Vagina (tissue), 2 donors: ENCODE results near the gene CNFN.

Experiments
- POLR2A ChIP-seq, 2 donors: fragments of 450-650 bp; IDR thresholded peaks; one replicate each; pipeline ENCODE4 v1.6.1; 2017; ENCODE audit warnings: antibody characterized with exemption in 2 of 2, mild to moderate bottlenecking in 2 of 2, moderate library complexity in 2 of 2
- POLR2AphosphoS5 ChIP-seq, 2 donors: sonication (generic); formaldehyde crosslinking; IDR thresholded peaks; one replicate each; pipeline ENCODE4 v1.9.0; 2017; ENCODE audit warnings: antibody characterized with exemption in 2 of 2, mild to moderate bottlenecking in 2 of 2, low read depth in 1 of 2; ENCODE audit not compliant: insufficient read depth in 1 of 2
- TF ChIP-seq, protein P1 (sequence below), 3 experiments: fragments of 450-650 bp in 2 of 3; fragments of 200-600 bp in 1 of 3; sonication (generic) in 1 of 3; IDR thresholded peaks; one replicate each; pipeline ENCODE4 v1.5.1; 2017 to 2019; ENCODE audit warnings: antibody characterized with exemption in 3 of 3, mild to moderate bottlenecking in 2 of 3, moderate library complexity in 2 of 3

DNA sequence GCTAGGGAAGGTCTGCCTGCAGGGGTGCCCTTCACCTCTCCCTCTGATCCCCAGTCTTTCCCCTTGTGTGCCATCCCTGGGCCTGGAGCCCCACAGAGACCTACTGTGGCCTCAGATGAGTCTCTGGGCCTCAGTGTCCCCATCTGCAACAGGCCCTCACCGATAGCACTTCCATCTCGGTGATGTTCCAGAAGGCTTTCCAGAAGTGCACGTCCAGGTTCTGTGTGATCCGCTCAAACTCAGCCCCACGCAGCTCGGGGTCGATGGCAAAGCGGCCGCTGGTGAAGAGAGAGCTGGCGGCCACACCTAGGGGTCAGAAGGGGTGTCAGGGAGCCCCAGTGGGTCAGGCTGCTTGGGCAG lies 17.7 kb upstream of the CNFN start:
- TF ChIP-seq, protein P1, sequence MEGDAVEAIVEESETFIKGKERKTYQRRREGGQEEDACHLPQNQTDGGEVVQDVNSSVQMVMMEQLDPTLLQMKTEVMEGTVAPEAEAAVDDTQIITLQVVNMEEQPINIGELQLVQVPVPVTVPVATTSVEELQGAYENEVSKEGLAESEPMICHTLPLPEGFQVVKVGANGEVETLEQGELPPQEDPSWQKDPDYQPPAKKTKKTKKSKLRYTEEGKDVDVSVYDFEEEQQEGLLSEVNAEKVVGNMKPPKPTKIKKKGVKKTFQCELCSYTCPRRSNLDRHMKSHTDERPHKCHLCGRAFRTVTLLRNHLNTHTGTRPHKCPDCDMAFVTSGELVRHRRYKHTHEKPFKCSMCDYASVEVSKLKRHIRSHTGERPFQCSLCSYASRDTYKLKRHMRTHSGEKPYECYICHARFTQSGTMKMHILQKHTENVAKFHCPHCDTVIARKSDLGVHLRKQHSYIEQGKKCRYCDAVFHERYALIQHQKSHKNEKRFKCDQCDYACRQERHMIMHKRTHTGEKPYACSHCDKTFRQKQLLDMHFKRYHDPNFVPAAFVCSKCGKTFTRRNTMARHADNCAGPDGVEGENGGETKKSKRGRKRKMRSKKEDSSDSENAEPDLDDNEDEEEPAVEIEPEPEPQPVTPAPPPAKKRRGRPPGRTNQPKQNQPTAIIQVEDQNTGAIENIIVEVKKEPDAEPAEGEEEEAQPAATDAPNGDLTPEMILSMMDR (IDR thresholded peaks at IDR 0.05) = no peak
- TF ChIP-seq POLR2A (IDR thresholded peaks at IDR 0.05) (no peak), POLR2AphosphoS5 (IDR thresholded peaks at IDR 0.05; ENCODE audit: insufficient read depth in 1 of 2, low read depth in 1 of 2) (no peak)
